ENCODE measurements around the gene KIF18A.
"Not testable (repeated sequence)": the region's sequence is repeated elsewhere in the genome, so short reads cannot be mapped to it uniquely, and the experiment has no call there.

KIF18A gene

GRCh38 chr11:28123151-28123581 is 15.2 kb upstream of the KIF18A start:
- H3K9me3 ChIP-seq, result no peaks in the 10 kb centered on the region
- H3K36me3 ChIP-seq (replicated peaks), result no peaks in the 10 kb centered on the region
- H3K4me1 ChIP-seq, result 0 out of 2 replicates have a peak, but pooled peaks cover 6% of the 10 kb centered on the region
- no peak overlapping the region for H3K4me3 ChIP-seq
- no peak for DNase-seq (ENCODE audit: low spot score in 2 of 2)
- in situ Hi-C loops (cut with MboI; ENCODE audit: low sequenced_read_pairs), result no loop called here
- no peaks in the 10 kb centered on the region for H3K27me3 ChIP-seq (ENCODE audit: low read depth)

GRCh38 chr11:28117712-28118111 is 9.8 kb upstream of the KIF18A start:
- DNase-seq (ENCODE audit: low spot score in 2 of 2), result no peak
- Histone ChIP-seq H3K4me1 (0 out of 2 replicates have a peak, but pooled peaks cover under 1% of the 10 kb centered on the region), H3K9me3 (no peaks in the 10 kb centered on the region), H3K36me3 (replicated peaks) (peaks cover 14% of the 10 kb centered on the region), H3K4me3 (no peak overlapping the region), H3K27me3 (ENCODE audit: low read depth) (no peaks in the 10 kb centered on the region)
- in situ Hi-C loops (cut with MboI; ENCODE audit: low sequenced_read_pairs), result no loop called here

GRCh38 chr11:28114731-28115130 is 6.8 kb upstream of the KIF18A start:
- H3K4me1 ChIP-seq, result peaks cover 12% of the 10 kb centered on the region
- no peaks in the 10 kb centered on the region for H3K27me3 ChIP-seq (ENCODE audit: low read depth)
- in situ Hi-C loops (cut with MboI; ENCODE audit: low sequenced_read_pairs), result no loop called here
- no peak overlapping the region for H3K4me3 ChIP-seq
- H3K36me3 ChIP-seq (replicated peaks), result peaks cover 14% of the 10 kb centered on the region
- no peaks in the 10 kb centered on the region for H3K9me3 ChIP-seq
- no peak for DNase-seq (ENCODE audit: low spot score in 2 of 2)

GRCh38 chr11:28114116-28114515 is 6.2 kb upstream of the KIF18A start:
- no peak for DNase-seq (ENCODE audit: low spot score in 2 of 2)
- in situ Hi-C loops (cut with MboI; ENCODE audit: low sequenced_read_pairs), result no loop called here
- peaks cover 16% of the 10 kb centered on the region for H3K4me1 ChIP-seq
- H3K9me3 ChIP-seq, result no peaks in the 10 kb centered on the region
- peaks cover 14% of the 10 kb centered on the region for H3K36me3 ChIP-seq (replicated peaks)
- H3K27me3 ChIP-seq (ENCODE audit: low read depth), result no peaks in the 10 kb centered on the region
- no peak overlapping the region for H3K4me3 ChIP-seq

GRCh38 chr11:28110821-28111200 is 2.9 kb upstream of the KIF18A start:
- H3K36me3 ChIP-seq (replicated peaks), result peaks cover 11% of the 10 kb centered on the region
- in situ Hi-C loops (cut with MboI; ENCODE audit: low sequenced_read_pairs), result no loop called here
- H3K27me3 ChIP-seq (ENCODE audit: low read depth), result no peaks in the 10 kb centered on the region
- H3K9me3 ChIP-seq, result no peaks in the 10 kb centered on the region
- DNase-seq (ENCODE audit: low spot score in 2 of 2), result no peak
- H3K4me3 ChIP-seq, result peak overlapping the region; percentile 73
- H3K4me1 ChIP-seq, result peaks cover 22% of the 10 kb centered on the region

- H3K4me1 ChIP-seq, result peaks cover 27% of the 10 kb centered on the region
- H3K36me3 ChIP-seq (replicated peaks), result peaks cover 6% of the 10 kb centered on the region
- in situ Hi-C loops (cut with MboI; ENCODE audit: low sequenced_read_pairs), result no loop called here
- no peaks in the 10 kb centered on the region for H3K27me3 ChIP-seq (ENCODE audit: low read depth)
- peak overlapping the region; percentile 73 for H3K4me3 ChIP-seq
- no peaks in the 10 kb centered on the region for H3K9me3 ChIP-seq
- peak; percentile 81 to 82 for DNase-seq (ENCODE audit: low spot score in 2 of 2)
These were observed 2.3 kb upstream of the KIF18A start for GRCh38 chr11:28110108-28110820.

- Histone ChIP-seq H3K27me3 (ENCODE audit: low read depth) (no peaks in the 10 kb centered on the region), H3K9me3 (no peaks in the 10 kb centered on the region), H3K36me3 (replicated peaks) (no peaks in the 10 kb centered on the region; the same call in none of the 2 replicates), H3K4me1 (peaks cover 38% of the 10 kb centered on the region), H3K4me3 (peak overlapping the region; percentile 76)
- in situ Hi-C loops (cut with MboI; ENCODE audit: low sequenced_read_pairs), result no loop called here
- no peak for DNase-seq (ENCODE audit: low spot score in 2 of 2)
These were observed 1.0 kb upstream of the KIF18A start for GRCh38 chr11:28108958-28109357.

- peak overlapping the region; percentile 76 for H3K4me3 ChIP-seq
- H3K9me3 ChIP-seq, result no peaks in the 10 kb centered on the region
- in situ Hi-C loops (cut with MboI; ENCODE audit: low sequenced_read_pairs), result no loop called here
- peak in 1 of 2 experiments; percentile 32 for DNase-seq (ENCODE audit: low spot score in 2 of 2)
- peaks cover 55% of the 10 kb centered on the region for H3K4me1 ChIP-seq
- no peaks in the 10 kb centered on the region for H3K27me3 ChIP-seq (ENCODE audit: low read depth)
- no peaks in the 10 kb centered on the region; the same call in 1 of the 2 replicates for H3K36me3 ChIP-seq (replicated peaks)
These were observed 686 bp downstream of the KIF18A start for GRCh38 chr11:28107191-28107749.

GRCh38 chr11:28106353-28107043 is 1.5 kb downstream of the KIF18A start:
- Histone ChIP-seq H3K27me3 (ENCODE audit: low read depth) (no peaks in the 10 kb centered on the region), H3K4me1 (peaks cover 58% of the 10 kb centered on the region), H3K9me3 (no peaks in the 10 kb centered on the region), H3K36me3 (replicated peaks) (no peaks in the 10 kb centered on the region), H3K4me3 (peak overlapping the region; percentile 76)
- in situ Hi-C loops (cut with MboI; ENCODE audit: low sequenced_read_pairs), result no loop called here
- no peak for DNase-seq (ENCODE audit: low spot score in 2 of 2)

- peak in 1 of 2 experiments; percentile 36 for DNase-seq (ENCODE audit: low spot score in 2 of 2)
These were observed 2.1 kb downstream of the KIF18A start for GRCh38 chr11:28105869-28106268.

GRCh38 chr11:28104984-28105383 is 3.0 kb downstream of the KIF18A start:
- Histone ChIP-seq H3K9me3 (no peaks in the 10 kb centered on the region), H3K36me3 (replicated peaks) (no peaks in the 10 kb centered on the region), H3K4me1 (peaks cover 57% of the 10 kb centered on the region), H3K4me3 (no peak overlapping the region), H3K27me3 (ENCODE audit: low read depth) (no peaks in the 10 kb centered on the region)
- DNase-seq (ENCODE audit: low spot score in 2 of 2), result no peak
- in situ Hi-C loops (cut with MboI; ENCODE audit: low sequenced_read_pairs), result no loop called here

More at GRCh38 chr11:28105869-28106268, 2.1 kb downstream of the KIF18A start:
- Histone ChIP-seq H3K4me3 (peak overlapping the region; percentile 76), H3K27me3 (ENCODE audit: low read depth) (no peaks in the 10 kb centered on the region), H3K4me1 (peaks cover 57% of the 10 kb centered on the region), H3K9me3 (no peaks in the 10 kb centered on the region), H3K36me3 (replicated peaks) (no peaks in the 10 kb centered on the region)
- in situ Hi-C loops (cut with MboI; ENCODE audit: low sequenced_read_pairs), result no loop called here

- no peaks in the 10 kb centered on the region for H3K36me3 ChIP-seq (replicated peaks)
- H3K9me3 ChIP-seq, result no peaks in the 10 kb centered on the region
- peaks cover 51% of the 10 kb centered on the region for H3K4me1 ChIP-seq
- in situ Hi-C loops (cut with MboI; ENCODE audit: low sequenced_read_pairs), result no loop called here
- H3K27me3 ChIP-seq (ENCODE audit: low read depth), result no peaks in the 10 kb centered on the region
- no peak overlapping the region for H3K4me3 ChIP-seq
- DNase-seq (ENCODE audit: low spot score in 2 of 2), result no peak
These were observed 3.5 kb downstream of the KIF18A start for GRCh38 chr11:28104425-28104824.

- DNase-seq (ENCODE audit: low spot score in 2 of 2); H3K36me3 ChIP-seq (replicated peaks); H3K9me3 ChIP-seq; in situ Hi-C loops (cut with MboI; ENCODE audit: low sequenced_read_pairs); H3K27me3 ChIP-seq (ENCODE audit: low read depth): not testable (repeated sequence)
- peaks cover 46% of the 10 kb centered on the region for H3K4me1 ChIP-seq
- peak overlapping the region; percentile 1; the same call in 1 of the 2 replicates for H3K4me3 ChIP-seq
These were observed 5.7 kb downstream of the KIF18A start for GRCh38 chr11:28102300-28102699.

GRCh38 chr11:28100665-28101064 is 7.3 kb downstream of the KIF18A start:
- in situ Hi-C loops (cut with MboI; ENCODE audit: low sequenced_read_pairs), result no loop called here

More at GRCh38 chr11:28100665-28101064, 7.3 kb downstream of the KIF18A start:
- Histone ChIP-seq H3K4me1 (peaks cover 43% of the 10 kb centered on the region), H3K27me3 (ENCODE audit: low read depth) (no peaks in the 10 kb centered on the region), H3K4me3 (no peak overlapping the region), H3K9me3 (no peaks in the 10 kb centered on the region), H3K36me3 (replicated peaks) (peaks cover 12% of the 10 kb centered on the region)
- no peak for DNase-seq (ENCODE audit: low spot score in 2 of 2)

Measured in HAP-1 (cell line).